HEK293T (cell line): ENCODE data around the gene CNFN.

Source experiments
- CTCF ChIA-PET: fragments of 350-600 bp; formaldehyde crosslinking; extraction: SDS; loops from one replicate; lab custom pipeline; 2021; ENCODE audit warnings: antibody characterized with exemption, inconsistent platforms; lab: Yijun Ruan, JAX
- POLR2A ChIA-PET: fragments of 350-600 bp; formaldehyde crosslinking; extraction: SDS; loops from one replicate; lab custom pipeline; 2020; ENCODE audit warnings: antibody characterized with exemption, inconsistent platforms; lab: Yijun Ruan, JAX
- DNase-seq: peaks from one replicate; pipeline ENCODE4 v3.0.0; 2012; ENCODE audit warnings: mixed read lengths; ENCODE audit errors: extremely low spot score
- ARNT ChIP-seq: fragments of 450-650 bp; IDR thresholded peaks from 2 replicates; pipeline ENCODE4 v1.6.1; 2017; ENCODE audit warnings: mild to moderate bottlenecking
- BHLHE40 ChIP-seq: fragments of 450-650 bp; IDR thresholded peaks from 2 replicates; pipeline ENCODE4 v1.6.1; 2016; ENCODE audit warnings: mild to moderate bottlenecking, moderate library complexity, borderline replicate concordance
- CTBP1 ChIP-seq: fragments of 450-650 bp; IDR thresholded peaks from 2 replicates; pipeline ENCODE4 v1.6.1; 2016; ENCODE audit warnings: borderline replicate concordance
- ELF4 ChIP-seq: fragments of 450-650 bp; IDR thresholded peaks from 2 replicates; pipeline ENCODE4 v1.6.1; 2017; ENCODE audit warnings: antibody characterized with exemption
- FOXA1 ChIP-seq: fragments of 450-650 bp; IDR thresholded peaks from 2 replicates; pipeline ENCODE4 v1.6.1; 2016; ENCODE audit warnings: mild to moderate bottlenecking
- FOXK2 ChIP-seq: fragments of 450-650 bp; IDR thresholded peaks from 2 replicates; pipeline ENCODE4 v1.6.1; 2016; ENCODE audit warnings: mild to moderate bottlenecking
- FOXM1 ChIP-seq: fragments of 450-650 bp; IDR thresholded peaks from 2 replicates; pipeline ENCODE4 v1.6.1; 2017; ENCODE audit warnings: mild to moderate bottlenecking, borderline replicate concordance
- HDGF ChIP-seq: fragments of 450-650 bp; IDR thresholded peaks from 2 replicates; pipeline ENCODE4 v1.6.1; 2017; ENCODE audit warnings: antibody characterized with exemption, borderline replicate concordance
- L3MBTL2 ChIP-seq: fragments of 450-650 bp; conservative IDR thresholded peaks from 2 replicates; pipeline ENCODE4 v1.6.1; 2016; ENCODE audit warnings: mild to moderate bottlenecking
- LEF1 ChIP-seq: fragments of 450-650 bp; IDR thresholded peaks from 2 replicates; pipeline ENCODE4 v1.6.1; 2017; ENCODE audit warnings: mild to moderate bottlenecking, borderline replicate concordance
- NFRKB ChIP-seq: fragments of 450-650 bp; IDR thresholded peaks from 2 replicates; pipeline ENCODE4 v1.6.1; 2016; ENCODE audit warnings: mild to moderate bottlenecking, moderate library complexity
- PKNOX1 ChIP-seq: fragments of 450-650 bp; IDR thresholded peaks from 2 replicates; pipeline ENCODE4 v1.6.1; 2016
- SP1 ChIP-seq: fragments of 450-650 bp; IDR thresholded peaks from 2 replicates; pipeline ENCODE4 v1.6.1; 2017
- SUZ12 ChIP-seq: fragments of 450-650 bp; IDR thresholded peaks from 2 replicates; pipeline ENCODE4 v1.6.1; 2016; ENCODE audit warnings: mild to moderate bottlenecking
- TARDBP ChIP-seq: fragments of 450-650 bp; IDR thresholded peaks from 2 replicates; pipeline ENCODE4 v1.6.1; 2016
- ZNF384 ChIP-seq: fragments of 450-650 bp; IDR thresholded peaks from 2 replicates; pipeline ENCODE4 v1.6.1; 2016

Gene CNFN

GRCh38 chr19:42375415-42376176 lies 14.5 kb downstream of the CNFN start:
- ChIA-PET POLR2A (no interaction called here), CTCF (no interaction called here)
- TF ChIP-seq BHLHE40 (no peak), ZNF384 (no peak), ARNT (no peak), HDGF (no peak), L3MBTL2 (no peak), SUZ12 (no peak), FOXA1 (no peak), LEF1 (no peak), SP1 (no peak), TARDBP (no peak), PKNOX1 (no peak), FOXK2 (no peak), FOXM1 (no peak), ELF4 (no peak), CTBP1 (no peak), NFRKB (no peak)
- no peak for DNase-seq

GRCh38 chr19:42374826-42375376 lies 15.2 kb downstream of the CNFN start:
- TF ChIP-seq NFRKB (no peak), FOXA1 (no peak), SUZ12 (no peak), ZNF384 (no peak), ARNT (no peak), PKNOX1 (no peak), BHLHE40 (no peak), HDGF (no peak), CTBP1 (no peak), ELF4 (no peak), SP1 (no peak), LEF1 (no peak), TARDBP (no peak), FOXK2 (no peak), FOXM1 (no peak), L3MBTL2 (no peak)
- DNase-seq = no peak
- POLR2A ChIA-PET = no interaction called here
- CTCF ChIA-PET = interaction anchor here (0.6 kb wide), 1 partner anchor 1797 kb away, joined by 4 read pairs; no protein-coding TSS in a partner anchor

GRCh38 chr19:42370626-42371175 lies 19.4 kb downstream of the CNFN start:
- CTCF ChIA-PET = interaction anchor here (0.5 to 0.6 kb wide), 2 partner anchors 149 to 161 kb away, joined by 3 to 4 read pairs; no protein-coding TSS in a partner anchor

GRCh38 chr19:42370068-42370520 lies 20.0 kb downstream of the CNFN start:
- ChIA-PET CTCF (no interaction called here), POLR2A (no interaction called here)
- no peak for DNase-seq
- TF ChIP-seq CTBP1 (no peak), LEF1 (no peak), FOXK2 (no peak), NFRKB (no peak), SP1 (no peak)

More at GRCh38 chr19:42370626-42371175, 19.4 kb downstream of the CNFN start:
- POLR2A ChIA-PET = interaction anchor here (1.1 kb wide), 1 partner anchor 26 kb away, joined by 3 read pairs; no protein-coding TSS in a partner anchor
- no peak for TF ChIP-seq HDGF
- no peak for TF ChIP-seq ZNF384
- no peak for TF ChIP-seq FOXM1
- TF ChIP-seq TARDBP = no peak
- no peak for TF ChIP-seq LEF1
- TF ChIP-seq BHLHE40 = no peak
- no peak for TF ChIP-seq CTBP1
- no peak for TF ChIP-seq ARNT
- no peak for TF ChIP-seq SP1
- TF ChIP-seq NFRKB = no peak
- no peak for TF ChIP-seq ELF4
- no peak for TF ChIP-seq SUZ12
- no peak for TF ChIP-seq FOXA1
- no peak for DNase-seq

GRCh38 chr19:42369433-42370067 lies 20.5 kb downstream of the CNFN start:
- ChIA-PET CTCF (no interaction called here), POLR2A (no interaction called here)
- no peak for TF ChIP-seq BHLHE40
- TF ChIP-seq L3MBTL2 = no peak
- no peak for TF ChIP-seq FOXK2
- TF ChIP-seq ELF4 = no peak
- no peak for TF ChIP-seq TARDBP
- DNase-seq = no peak

GRCh38 chr19:42368765-42369164 lies 21.3 kb downstream of the CNFN start:
- ChIA-PET CTCF (no interaction called here), POLR2A (no interaction called here)
- no peak for DNase-seq
- TF ChIP-seq SUZ12 (no peak), L3MBTL2 (no peak), HDGF (no peak), PKNOX1 (no peak), FOXA1 (no peak), BHLHE40 (no peak), TARDBP (no peak), ELF4 (no peak), CTBP1 (no peak), ZNF384 (no peak), FOXK2 (no peak), FOXM1 (no peak), ARNT (no peak), LEF1 (no peak)
